Activated T-cell treated with anti-CD3 and anti-CD28 coated beads, Interleukin-2, amount 50 U/mL, for 1 hour (primary cell): ENCODE results near the gene PRMT7.

Source experiments
- DNase-seq: peaks from one replicate; pipeline ENCODE4 v3.0.0-alpha.2; 2020

PRMT7 gene

DNA sequence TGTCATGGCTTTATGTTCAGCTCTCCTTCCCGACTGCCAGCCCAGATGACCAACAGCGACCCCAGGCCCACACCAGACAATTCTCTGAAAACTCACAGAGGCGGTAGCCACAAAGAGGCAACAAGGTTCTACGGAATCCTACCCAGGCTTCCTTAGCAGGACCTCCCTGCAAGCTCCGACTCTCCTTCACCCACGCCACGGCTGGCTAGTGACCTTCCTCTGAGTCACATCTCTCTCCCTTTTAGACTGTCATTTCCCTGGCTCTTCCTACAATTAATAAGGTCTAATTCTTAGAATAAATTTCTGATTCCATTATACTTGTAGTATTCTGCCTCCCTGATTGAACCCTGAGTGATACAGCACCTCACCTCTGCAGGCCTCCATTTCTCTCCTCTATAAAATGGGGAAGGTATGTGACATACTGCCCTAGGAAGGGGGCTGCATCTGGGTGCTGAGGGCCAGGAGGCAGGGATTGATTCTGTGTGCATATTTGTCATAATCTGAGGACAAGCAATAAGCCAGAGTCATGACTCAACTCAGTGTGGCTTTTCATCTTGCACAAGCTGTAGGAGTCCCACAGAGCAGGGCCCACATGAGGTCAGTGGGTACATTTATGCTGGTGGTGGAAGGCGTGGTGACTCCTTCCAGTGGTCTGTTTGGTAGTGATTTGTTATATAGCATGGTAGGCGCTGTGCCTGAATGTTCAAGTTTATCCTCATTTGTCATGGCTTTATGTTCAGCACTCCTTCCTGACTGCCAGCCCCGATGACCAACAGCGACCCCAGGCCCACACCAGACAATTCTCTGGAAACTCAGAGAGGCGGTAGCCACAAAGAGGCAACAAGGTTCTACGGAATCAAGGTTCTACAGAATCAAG is 91.3 kb downstream of the PRMT7 start:
- DNase-seq = no peak

DNA sequence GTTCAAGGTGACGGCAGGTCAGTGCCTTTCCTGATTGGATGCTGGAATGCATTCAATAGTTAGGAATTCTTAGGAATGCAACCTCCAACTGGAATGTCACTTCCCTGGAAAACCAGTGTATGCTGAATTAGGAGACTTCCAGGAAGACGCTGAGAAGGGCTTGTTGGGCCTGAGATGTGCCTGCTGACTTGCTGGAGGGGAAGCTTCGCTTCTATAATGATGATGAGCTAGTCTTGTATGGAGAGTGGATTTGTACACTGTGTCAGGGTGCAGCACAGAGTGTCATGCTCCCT is 91.9 kb downstream of the PRMT7 start:
- no peak for DNase-seq

DNA sequence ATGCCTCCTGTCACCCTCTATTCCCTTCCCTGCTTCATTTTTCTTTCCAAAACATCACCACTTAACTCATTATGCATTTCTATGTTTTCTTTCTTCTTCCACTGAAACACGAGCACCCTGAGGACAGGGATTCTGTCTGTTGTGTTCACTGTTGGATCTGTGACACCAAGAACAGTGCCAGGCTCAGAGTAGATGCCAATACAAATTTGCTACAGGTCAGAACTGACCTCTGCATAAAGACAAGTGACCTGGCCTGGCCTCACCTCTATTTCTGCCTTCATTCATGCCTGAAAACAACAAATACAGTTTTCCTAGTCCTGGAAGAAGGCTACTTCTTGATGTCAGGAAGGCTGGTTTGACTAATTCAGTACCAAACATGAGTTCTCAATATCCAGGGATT is 92.4 kb downstream of the PRMT7 start:
- no peak for DNase-seq

DNA sequence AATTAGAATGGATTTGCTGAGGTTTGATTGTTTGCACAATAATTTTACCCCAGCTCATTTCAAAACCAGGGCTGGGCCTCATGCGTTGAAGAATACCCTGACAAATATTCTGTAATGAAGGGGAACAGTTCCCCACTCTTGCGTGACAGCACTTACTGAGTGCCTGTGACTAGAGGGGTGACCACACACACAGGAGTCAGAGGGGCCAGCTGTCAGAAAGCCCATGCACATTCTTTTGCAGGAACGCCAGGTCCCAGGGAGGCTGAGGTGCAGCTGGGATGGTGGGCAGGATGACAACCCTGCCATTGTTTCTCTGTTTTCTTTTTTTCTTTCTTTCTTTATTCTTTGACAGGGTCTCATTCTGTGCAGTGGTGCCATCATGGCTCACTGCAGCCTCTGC is 92.9 kb downstream of the PRMT7 start:
- no peak for DNase-seq

DNA sequence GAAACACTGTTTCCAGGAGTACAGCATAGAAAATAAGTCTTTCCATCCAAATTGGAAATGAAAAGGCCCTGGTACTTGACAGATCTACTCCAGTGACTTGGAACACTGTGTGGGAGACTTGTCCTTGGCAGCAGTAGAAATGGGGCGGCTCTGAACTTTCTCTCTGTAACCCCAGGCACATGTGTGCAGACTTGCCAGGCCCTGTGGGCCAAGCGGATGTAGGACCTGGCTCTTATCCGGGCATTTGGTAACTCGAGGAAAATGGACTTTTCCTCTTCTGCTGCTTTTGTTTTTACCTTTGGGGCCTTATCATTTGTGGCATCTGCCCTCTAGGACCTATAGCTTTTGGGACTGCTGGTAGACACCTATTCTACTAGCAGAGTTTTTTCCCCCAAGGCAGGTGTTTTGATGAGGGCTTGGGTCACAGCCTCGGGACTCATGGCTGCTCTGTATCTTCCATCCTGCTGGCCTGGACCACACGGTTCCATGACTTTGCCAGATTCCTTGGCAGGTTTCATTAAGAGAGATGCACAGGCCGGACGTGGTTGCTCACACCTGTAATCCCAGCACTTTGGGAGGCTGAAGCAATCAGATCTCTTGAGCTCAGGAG is 94.0 kb downstream of the PRMT7 start:
- no peak for DNase-seq

DNA sequence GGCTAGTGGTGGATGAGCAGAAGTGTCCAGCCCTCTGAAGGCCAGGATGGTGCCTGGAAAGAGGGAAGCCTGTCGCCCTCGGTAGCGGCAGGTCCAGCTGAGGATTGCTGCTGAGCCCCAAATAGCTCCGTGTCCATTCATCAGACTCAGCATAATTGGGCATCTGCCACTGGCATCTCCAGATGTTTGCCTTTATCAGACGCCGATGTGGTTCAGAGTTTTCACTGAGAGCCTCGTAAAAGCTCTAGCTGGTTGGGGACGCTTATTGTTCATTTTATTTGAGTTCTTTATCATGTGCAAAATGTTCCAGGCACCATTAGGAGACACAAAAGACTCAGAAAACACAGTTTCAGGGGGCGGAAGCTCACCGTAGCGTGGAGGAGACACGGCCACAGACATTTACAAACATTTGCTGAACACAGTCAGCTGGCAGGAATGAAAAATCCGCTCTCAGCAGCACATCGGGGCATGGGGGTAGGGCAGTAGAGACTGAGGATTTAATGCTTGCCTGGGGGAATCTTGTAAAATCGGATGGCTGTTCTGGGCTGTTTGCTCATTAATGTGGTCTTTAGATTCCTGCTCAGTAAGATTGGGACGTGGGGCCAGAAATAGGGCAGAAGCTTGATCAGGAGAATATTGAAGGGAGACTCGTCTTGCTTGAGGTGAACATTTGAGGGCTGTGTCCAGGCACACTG is 95.8 kb downstream of the PRMT7 start:
- DNase-seq = no peak
